HEK293 (cell line): ENCODE measurements around the gene MCRIP1.

Experiments
- CTCF ChIA-PET: fragments of 350-600 bp; formaldehyde crosslinking; extraction: SDS; loops from one replicate; lab custom pipeline; 2021; ENCODE audit warnings: antibody characterized with exemption; lab: Yijun Ruan, JAX
- POLR2A ChIA-PET: fragments of 300-600 bp; formaldehyde crosslinking; extraction: SDS; loops from one replicate; lab custom pipeline; 2020; ENCODE audit warnings: antibody characterized with exemption, inconsistent platforms; lab: Yijun Ruan, JAX
- H3K27ac ChIP-seq: fragments of 200-500 bp; sonication (Bioruptor generic); 2 replicates; pipeline ENCODE4 v1.5.1; 2014; ENCODE audit warnings: low read depth, low read length, control low read depth, inconsistent platforms; ENCODE audit errors: extremely low read depth
- H3K36me3 ChIP-seq, 2 experiments: fragments of 200-500 bp in 1 of 2; sonication (Bioruptor generic) in 1 of 2; 1 replicate in 1 of 2; 2 replicates in 1 of 2; pipeline ENCODE4 v1.5.1; 2014 to 2017; ENCODE audit warnings: inconsistent platforms in 2 of 2, low read length in 2 of 2; ENCODE audit not compliant: control insufficient read depth in 2 of 2, insufficient read depth in 1 of 2
- H3K4me1 ChIP-seq: fragments of 200-500 bp; sonication (Bioruptor generic); 2 replicates; pipeline ENCODE4 v1.5.1; 2014; ENCODE audit warnings: mild to moderate bottlenecking, low read length, inconsistent platforms; ENCODE audit not compliant: control insufficient read depth, insufficient read depth
- H3K4me3 ChIP-seq: 2 replicates; pipeline ENCODE4 v1.5.1; 2011; ENCODE audit warnings: low read depth, mild to moderate bottlenecking, control low read depth, low read length, moderate library complexity
- H3K9me3 ChIP-seq: fragments of 200-500 bp; sonication (Bioruptor generic); 2 replicates; pipeline ENCODE4 v1.5.1; 2014; ENCODE audit warnings: low read depth, low read length, inconsistent platforms; ENCODE audit not compliant: control insufficient read depth, insufficient read depth
- BCL11A ChIP-seq: fragments of 450-650 bp; formaldehyde crosslinking; IDR thresholded peaks from 2 replicates; pipeline ENCODE4 v1.5.1; 2016; ENCODE audit warnings: low read depth, missing biosample characterization, missing genetic modification characterization
- EGR2 ChIP-seq: fragments of 450-650 bp; formaldehyde crosslinking; IDR thresholded peaks from 2 replicates; pipeline ENCODE4 v1.5.1; 2016; ENCODE audit warnings: low read depth, missing biosample characterization, missing genetic modification characterization
- GLIS2 ChIP-seq: fragments of 450-650 bp; formaldehyde crosslinking; IDR thresholded peaks from 2 replicates; pipeline ENCODE4 v1.5.1; 2016; ENCODE audit warnings: missing biosample characterization, missing genetic modification characterization
- KLF10 ChIP-seq: fragments of 450-650 bp; IDR thresholded peaks from 2 replicates; pipeline ENCODE4 v1.5.1; 2018; ENCODE audit warnings: missing biosample characterization, mild to moderate bottlenecking, missing genetic modification characterization
- MEIS1 ChIP-seq: sonication (generic); formaldehyde crosslinking; IDR thresholded peaks from 2 replicates; pipeline ENCODE4 v1.8.1; 2022; ENCODE audit warnings: missing genetic modification reagents, mild to moderate bottlenecking, borderline replicate concordance
- PATZ1 ChIP-seq: fragments of 450-650 bp; formaldehyde crosslinking; IDR thresholded peaks from 2 replicates; pipeline ENCODE4 v1.5.1; 2016; ENCODE audit warnings: missing biosample characterization, missing genetic modification characterization
- ZBTB26 ChIP-seq: fragments of 450-650 bp; formaldehyde crosslinking; optimal IDR thresholded peaks from 2 replicates; pipeline ENCODE3; 2016; ENCODE audit warnings: missing biosample characterization, mild to moderate bottlenecking, missing genetic modification characterization
- ZEB2 ChIP-seq: fragments of 450-650 bp; formaldehyde crosslinking; IDR thresholded peaks from 2 replicates; pipeline ENCODE4 v1.5.1; 2016; ENCODE audit warnings: missing biosample characterization, missing genetic modification characterization
- ZNF19 ChIP-seq: fragments of 450-650 bp; formaldehyde crosslinking; IDR thresholded peaks from 2 replicates; pipeline ENCODE4; 2016; ENCODE audit warnings: missing biosample characterization, missing genetic modification characterization, low read depth
- ZNF26 ChIP-seq: fragments of 450-650 bp; formaldehyde crosslinking; IDR thresholded peaks from 2 replicates; pipeline ENCODE4 v1.5.1; 2016; ENCODE audit warnings: missing biosample characterization, missing genetic modification characterization
- ZNF280C ChIP-seq: fragments of 450-650 bp; formaldehyde crosslinking; IDR thresholded peaks from 2 replicates; pipeline ENCODE4 v1.5.1; 2016; ENCODE audit warnings: missing biosample characterization, missing genetic modification characterization
- ZNF311 ChIP-seq: fragments of 450-650 bp; formaldehyde crosslinking; IDR thresholded peaks from 2 replicates; pipeline ENCODE4 v1.5.1; 2017; ENCODE audit warnings: missing biosample characterization, missing genetic modification characterization, borderline replicate concordance
- ZNF341 ChIP-seq: fragments of 450-650 bp; formaldehyde crosslinking; IDR thresholded peaks from 2 replicates; pipeline ENCODE4; 2016; ENCODE audit warnings: low read depth, missing biosample characterization, missing genetic modification characterization
- ZNF350 ChIP-seq: fragments of 450-650 bp; formaldehyde crosslinking; IDR thresholded peaks from 2 replicates; pipeline ENCODE4 v1.5.0; 2017; ENCODE audit warnings: missing biosample characterization, mild to moderate bottlenecking, missing genetic modification characterization
- ZNF394 ChIP-seq: fragments of 450-650 bp; formaldehyde crosslinking; IDR thresholded peaks from 2 replicates; pipeline ENCODE4 v1.5.1; 2016; ENCODE audit warnings: missing biosample characterization, missing genetic modification characterization, mild to moderate bottlenecking, moderate library complexity, borderline replicate concordance
- ZNF514 ChIP-seq: fragments of 450-650 bp; formaldehyde crosslinking; IDR thresholded peaks from 2 replicates; pipeline ENCODE4 v1.5.1; 2016; ENCODE audit warnings: missing biosample characterization, missing genetic modification characterization
- ZNF518A ChIP-seq: fragments of 450-650 bp; formaldehyde crosslinking; conservative IDR thresholded peaks from 2 replicates; pipeline ENCODE4 v1.5.1; 2016; ENCODE audit warnings: low read depth, missing biosample characterization, missing genetic modification characterization
- ZNF529 ChIP-seq: fragments of 450-650 bp; formaldehyde crosslinking; IDR thresholded peaks from 2 replicates; pipeline ENCODE4 v1.5.1; 2017; ENCODE audit warnings: missing genetic modification characterization, missing biosample characterization; ENCODE audit not compliant: insufficient replicate concordance
- ZNF548 ChIP-seq: fragments of 450-650 bp; formaldehyde crosslinking; IDR thresholded peaks from 2 replicates; pipeline ENCODE4 v1.5.1; 2016; ENCODE audit warnings: missing biosample characterization, missing genetic modification characterization
- ZNF658 ChIP-seq: fragments of 450-650 bp; formaldehyde crosslinking; IDR thresholded peaks from 2 replicates; pipeline ENCODE4; 2016; ENCODE audit warnings: missing biosample characterization, missing genetic modification characterization
- ZNF660 ChIP-seq: fragments of 450-650 bp; IDR thresholded peaks from 2 replicates; pipeline ENCODE4 v1.5.1; 2018; ENCODE audit warnings: missing biosample characterization, mild to moderate bottlenecking, missing genetic modification characterization
- ZNF670 ChIP-seq: fragments of 450-650 bp; formaldehyde crosslinking; IDR thresholded peaks from 2 replicates; pipeline ENCODE4 v1.5.1; 2016; ENCODE audit warnings: missing biosample characterization, missing genetic modification characterization, low read depth
- ZNF747 ChIP-seq: fragments of 450-650 bp; formaldehyde crosslinking; IDR thresholded peaks from 2 replicates; pipeline ENCODE4 v1.5.1; 2016; ENCODE audit warnings: missing biosample characterization, missing genetic modification characterization
- ZSCAN30 ChIP-seq: fragments of 450-650 bp; IDR thresholded peaks from 2 replicates; pipeline ENCODE4 v1.5.1; 2018; ENCODE audit warnings: missing biosample characterization, mild to moderate bottlenecking, missing genetic modification characterization, moderate library complexity

The MCRIP1 gene

GRCh38 chr17:81859906-81860755 is 27.0 kb upstream of the MCRIP1 start, which contains the start of gene P4HB:
Gene P4HB, minus strand, starts transcription at chr17:81860535. Its CDS starts 64 bp downstream, at chr17:81860471.
- Histone ChIP-seq H3K4me3 (peak within 1 kb of the TSS; percentile 92), H3K36me3 (peaks cover 41 to 73% of the 10 kb centered on the region in 2 experiments), H3K27ac (peak within 1 kb of the TSS; percentile 90), H3K9me3 (no peaks in the 10 kb centered on the region), H3K4me1 (peaks cover 7% of the 10 kb centered on the region)
- CTCF ChIA-PET, result interaction anchor here (0.6 to 1.7 kb wide), 6 partner anchors 10 to 147 kb away, joined by 3 to 4 read pairs (median 4); no protein-coding TSS in a partner anchor
- POLR2A ChIA-PET, result interaction anchor here (0.6 to 1.1 kb wide), 14 partner anchors 10 to 177 kb away, joined by 3 to 17 read pairs (median 4); partner anchors contain the start of genes ARHGDIA, ARL16, DCXR and HGS
- TF ChIP-seq ZNF394 (no peak), ZNF660 (tag by site-specific recombination) (peak; percentile 94), ZEB2 (tag by site-specific recombination) (no peak), EGR2 (tag by site-specific recombination) (0 out of 2 replicates have a peak, but pooled peaks have one; percentile 24), ZNF747 (no peak), ZNF341 (peak; percentile 47; the same call in 1 of the 2 replicates), ZSCAN30 (tag by site-specific recombination) (peak; percentile 35; the same call in 1 of the 2 replicates), ZNF529 (tag by site-specific recombination) (no peak), ZNF19 (tag by site-specific recombination) (no peak), ZNF518A (tag by site-specific recombination) (no peak), ZNF670 (tag by site-specific recombination) (no peak), BCL11A (tag by site-specific recombination) (no peak), MEIS1 (no peak), ZNF26 (tag by site-specific recombination) (no peak), ZBTB26 (tag by site-specific recombination) (no peak), ZNF514 (tag by site-specific recombination) (no peak), ZNF548 (tag by site-specific recombination) (no peak), ZNF350 (tag by site-specific recombination) (no peak), ZNF311 (tag by site-specific recombination) (no peak), GLIS2 (tag by site-specific recombination) (peak; percentile 86), ZNF280C (tag by site-specific recombination) (no peak), KLF10 (peak; percentile 13; the same call in 1 of the 2 replicates), ZNF658 (tag by site-specific recombination) (no peak), PATZ1 (tag by site-specific recombination) (0 out of 2 replicates have a peak, but pooled peaks have one; percentile 39)
